UCSD-AML1 (cell line): ENCODE data around the gene PKD1.
"Not testable (repeated sequence)": the region's sequence is repeated elsewhere in the genome, so short reads cannot be mapped to it uniquely, and the experiment has no call there.

ENCODE experiments used
- DNase-seq: peaks from one replicate; lab custom pipeline; 2025; ENCODE audit not compliant: unreplicated experiment; lab: John Stamatoyannopoulos, UW

The PKD1 gene

GRCh38 chr16:2152695-2153506, 17.2 kb upstream of the PKD1 start:
- DNase-seq = peak; percentile 59

DNA sequence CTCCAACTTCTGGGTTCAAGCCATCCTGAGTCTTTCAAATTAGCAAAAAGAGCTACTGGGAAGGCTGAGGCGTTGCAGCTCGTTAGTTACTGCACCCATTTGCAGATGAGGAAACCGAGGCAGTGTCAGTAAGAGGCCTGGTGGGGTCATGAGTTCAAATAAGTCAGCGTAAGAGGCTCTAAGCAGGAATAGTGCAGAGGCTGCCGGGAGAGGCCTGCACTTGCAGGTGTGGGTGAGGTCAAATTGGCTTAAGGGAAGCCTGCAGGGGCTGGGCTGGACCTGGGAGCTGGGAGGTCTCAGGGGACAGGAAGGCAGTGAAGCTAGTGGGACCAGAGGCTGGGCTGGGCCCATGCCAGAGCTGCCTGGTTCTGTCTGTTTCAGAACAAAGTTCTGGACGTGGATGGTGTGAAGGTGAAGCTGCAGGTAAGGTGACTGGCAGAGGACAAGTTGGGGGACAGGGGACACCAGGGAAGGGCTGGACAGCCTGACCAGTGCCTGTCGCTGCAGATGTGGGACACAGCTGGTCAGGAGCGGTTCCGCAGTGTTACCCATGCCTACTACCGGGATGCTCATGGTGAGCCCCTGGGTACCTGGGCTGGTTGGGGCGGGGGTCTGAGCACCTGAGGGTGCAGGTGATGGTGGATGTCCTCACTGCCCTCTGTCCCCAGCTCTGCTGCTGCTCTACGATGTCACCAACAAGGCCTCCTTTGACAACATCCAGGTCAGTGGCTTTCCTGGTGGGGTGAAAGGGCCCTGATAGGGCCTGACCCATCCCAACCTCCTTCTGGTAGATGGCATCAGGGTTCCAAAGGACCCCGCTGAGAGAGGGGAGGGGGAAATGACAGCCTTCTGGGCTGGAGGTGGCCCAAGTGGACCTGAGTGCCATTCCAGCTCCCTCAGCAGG, 15.7 kb upstream of the PKD1 start:
- DNase-seq = no peak

- DNase-seq = no peak
Observed at GRCh38 chr16:2150418-2151187, 14.9 kb upstream of the PKD1 start.

- no peak for DNase-seq
Observed at GRCh38 chr16:2149630-2150417, 14.1 kb upstream of the PKD1 start.

GRCh38 chr16:2148714-2149629, 13.3 kb upstream of the PKD1 start:
- DNase-seq = no peak

GRCh38 chr16:2147981-2148671, 12.4 kb upstream of the PKD1 start, which contains the start of gene RAB26:
TSS of gene RAB26 (plus strand) at chr16:2148625. CDS start at chr16:2148784, 159 bp downstream.
- DNase-seq = peak; percentile 55

DNA sequence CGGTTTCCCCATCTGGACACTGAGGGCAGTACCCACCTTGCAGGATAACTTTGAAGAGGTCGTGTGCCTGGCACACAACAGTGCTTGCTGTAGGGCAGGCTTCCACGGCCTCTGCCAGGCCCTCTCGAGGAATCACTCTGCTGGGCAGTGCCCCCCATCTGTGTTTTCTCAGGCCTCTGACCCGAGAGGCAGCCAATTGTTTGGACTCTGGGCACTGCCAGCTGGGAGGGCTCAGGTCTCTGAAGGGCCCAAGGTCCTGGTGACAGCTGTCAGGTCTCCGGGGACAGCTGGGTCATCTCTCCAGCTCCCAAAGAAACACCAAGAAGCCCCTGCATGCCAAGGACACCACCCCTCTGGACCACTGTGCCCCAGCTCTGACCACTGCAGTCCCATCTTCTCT, 11.7 kb upstream of the PKD1 start:
- no peak for DNase-seq

GRCh38 chr16:2145843-2146242, 10.1 kb upstream of the PKD1 start:
- DNase-seq = no peak

DNA sequence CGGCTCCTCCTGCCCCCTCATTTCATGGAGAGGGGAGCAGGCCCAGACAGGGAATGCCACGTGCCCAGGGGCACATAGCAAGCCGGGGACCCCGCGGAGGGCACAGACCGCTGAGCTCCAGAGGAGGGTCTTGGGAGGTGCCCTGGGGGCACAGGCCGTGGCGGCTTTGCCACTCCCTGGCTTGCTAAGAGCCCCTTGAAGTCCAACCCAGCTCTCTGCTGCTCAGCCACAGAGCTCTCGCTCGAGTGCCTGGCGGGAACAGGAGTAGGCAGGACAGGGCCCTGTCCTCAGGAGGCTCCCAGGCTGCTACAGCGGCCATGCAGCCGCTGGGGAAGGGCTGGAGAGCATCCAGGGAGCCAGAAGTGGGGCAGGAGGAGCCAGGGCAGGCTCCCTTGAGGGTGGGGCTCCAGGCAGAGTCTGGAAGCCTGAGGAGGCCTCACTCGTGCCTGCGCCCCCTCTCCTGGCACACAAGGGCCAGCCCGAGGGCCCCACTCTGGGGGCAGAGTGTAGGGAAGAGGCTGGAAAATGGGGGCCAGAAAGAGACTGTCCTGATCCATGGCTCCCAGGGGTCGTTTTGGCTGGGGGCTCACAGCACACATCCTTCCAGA, 8.3 kb upstream of the PKD1 start:
- no peak for DNase-seq

DNA sequence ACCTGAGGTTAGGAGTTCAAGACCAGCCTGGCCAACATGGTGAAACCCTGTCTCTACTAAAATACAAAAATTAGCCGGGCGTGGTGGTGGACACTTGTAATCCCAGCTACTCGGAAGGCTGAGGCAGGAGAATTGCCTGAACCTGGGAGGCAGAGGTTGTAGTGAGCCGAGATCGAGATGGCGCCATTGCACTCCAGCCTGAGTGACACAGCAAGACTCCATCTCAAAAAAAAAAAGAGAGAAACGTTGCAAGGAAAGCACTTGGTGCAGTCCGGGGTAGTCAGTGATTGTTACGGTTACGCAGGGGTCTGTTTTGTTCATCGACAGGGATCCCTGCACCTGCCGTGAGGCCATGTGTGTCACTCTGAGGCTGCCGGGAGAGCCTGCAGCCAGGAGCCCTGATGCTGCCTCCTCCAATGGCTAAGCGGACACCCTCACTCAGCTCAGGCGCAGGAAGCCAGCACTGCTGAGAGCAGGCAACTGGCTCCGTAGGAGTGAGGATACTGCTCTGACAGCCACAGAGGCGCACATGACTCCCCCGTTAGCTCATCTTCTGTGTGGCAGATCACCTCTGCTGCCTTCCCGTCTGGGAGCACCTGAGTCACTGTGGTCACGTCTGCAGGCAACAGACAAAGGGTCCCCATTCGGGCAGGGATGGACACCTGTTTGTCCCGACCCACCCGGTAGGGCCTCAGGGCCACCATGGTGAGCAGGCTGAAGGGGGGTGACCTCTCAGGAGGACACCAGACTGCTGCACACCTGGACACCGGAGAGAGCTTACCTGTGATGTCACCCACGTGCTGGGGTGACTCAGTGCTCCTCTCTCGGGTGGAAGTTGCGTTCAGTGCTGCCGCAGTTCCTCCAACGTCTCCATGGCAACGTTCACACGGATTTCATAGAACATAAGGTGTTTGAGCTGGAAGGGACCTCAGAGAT, 7.5 kb upstream of the PKD1 start:
- DNase-seq = no peak

- DNase-seq = not testable (repeated sequence)
Observed at GRCh38 chr16:2135071-2135470, 627 bp downstream of the PKD1 start.

DNA sequence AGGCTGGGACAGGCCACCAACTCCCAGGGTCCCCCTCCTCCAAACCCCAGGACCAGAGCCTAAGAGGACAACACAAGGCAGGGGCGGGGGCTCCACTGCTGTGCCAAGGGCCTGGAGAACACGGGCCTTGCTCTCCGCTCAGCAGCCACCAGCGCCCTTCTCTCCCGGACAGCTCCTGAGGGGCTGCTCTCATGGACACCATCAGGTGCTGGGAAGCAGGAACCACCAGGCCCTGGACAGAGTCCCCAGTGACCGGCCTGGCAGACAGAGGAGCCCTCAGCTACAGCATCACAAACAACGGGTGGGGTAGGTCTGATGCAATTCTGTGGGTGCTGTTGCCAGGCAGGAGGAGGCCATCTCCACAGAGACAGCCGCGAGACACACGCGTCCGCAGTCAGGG, 1.9 kb downstream of the PKD1 start:
- not testable (repeated sequence) for DNase-seq

DNA sequence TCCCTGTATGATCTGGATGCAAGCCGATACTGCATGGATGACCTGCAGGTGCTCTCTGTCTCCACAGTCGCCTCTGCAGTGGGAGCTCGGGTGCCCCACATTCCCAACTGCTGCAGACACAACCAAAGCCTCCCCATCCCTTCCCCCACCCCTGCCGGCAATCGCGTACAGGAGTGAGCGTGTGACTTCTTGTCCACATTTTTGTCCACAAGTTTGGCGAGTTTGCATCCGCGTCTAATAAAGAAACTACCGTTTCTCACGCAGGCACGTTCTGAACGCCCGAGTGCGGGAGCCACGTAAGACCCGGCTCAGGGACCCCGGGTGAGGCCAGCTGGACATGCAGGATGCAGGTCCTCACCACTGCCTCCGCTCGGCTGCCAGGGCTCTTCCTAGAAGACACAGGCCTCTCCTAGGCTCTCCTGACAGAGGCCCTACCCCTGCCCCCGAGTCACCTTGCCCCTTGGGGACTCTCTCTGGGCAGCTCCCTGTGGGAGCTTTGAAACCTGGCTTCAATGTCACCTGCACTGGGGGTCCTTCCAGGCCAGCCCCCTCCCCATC, 5.7 kb downstream of the PKD1 start:
- DNase-seq = not testable (repeated sequence)

DNA sequence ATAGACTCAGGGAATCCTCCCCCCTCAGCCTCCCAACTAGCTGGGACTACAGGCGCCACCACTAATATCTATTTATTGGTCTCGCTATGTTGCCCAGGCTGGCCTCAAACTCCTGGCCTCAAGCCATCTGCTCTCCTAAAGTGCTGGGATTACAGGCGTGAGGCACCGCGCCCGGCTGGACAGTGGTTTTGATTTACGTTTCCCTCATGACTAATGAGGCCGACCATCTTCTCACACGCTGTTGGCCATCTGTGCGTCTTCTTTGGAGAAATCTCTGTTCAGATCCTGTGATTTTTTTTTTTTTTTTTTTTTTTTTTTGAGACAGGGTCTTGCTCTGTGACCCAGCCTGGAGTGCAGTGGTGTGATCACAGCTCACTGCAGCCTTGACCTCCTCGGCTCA, 6.4 kb downstream of the PKD1 start:
- not testable (repeated sequence) for DNase-seq

DNA sequence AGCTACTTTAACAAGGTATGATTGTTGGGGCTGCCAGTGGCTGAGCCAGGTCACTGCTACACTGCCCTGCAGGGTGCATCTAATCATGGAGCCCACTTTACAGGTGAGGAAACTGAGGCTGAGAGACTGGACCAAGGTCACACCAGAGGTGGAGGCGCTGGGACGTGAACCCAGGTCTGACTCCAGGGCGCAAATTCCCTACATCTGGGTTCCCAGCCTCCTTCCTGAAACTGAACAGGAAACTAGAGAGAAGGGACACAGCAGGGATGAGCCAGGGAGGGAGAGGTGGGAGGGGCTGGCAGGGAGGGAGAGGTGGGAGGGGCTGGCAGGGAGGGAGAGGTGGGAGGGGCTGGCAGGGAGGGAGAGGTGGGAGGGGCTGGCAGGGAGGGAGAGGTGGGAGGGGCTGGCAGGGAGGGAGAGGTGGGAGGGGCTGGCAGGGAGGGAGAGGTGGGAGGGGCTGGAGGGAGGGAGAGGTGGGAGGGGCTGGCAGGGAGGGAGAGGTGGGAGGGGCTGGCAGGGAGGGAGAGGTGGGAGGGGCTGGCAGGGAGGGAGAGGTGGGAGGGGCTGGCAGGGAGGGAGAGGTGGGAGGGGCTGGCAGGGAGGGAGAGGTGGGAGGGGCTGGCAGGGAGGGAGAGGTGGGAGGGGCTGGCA, 7.9 kb downstream of the PKD1 start:
- DNase-seq = not testable (repeated sequence)

DNA sequence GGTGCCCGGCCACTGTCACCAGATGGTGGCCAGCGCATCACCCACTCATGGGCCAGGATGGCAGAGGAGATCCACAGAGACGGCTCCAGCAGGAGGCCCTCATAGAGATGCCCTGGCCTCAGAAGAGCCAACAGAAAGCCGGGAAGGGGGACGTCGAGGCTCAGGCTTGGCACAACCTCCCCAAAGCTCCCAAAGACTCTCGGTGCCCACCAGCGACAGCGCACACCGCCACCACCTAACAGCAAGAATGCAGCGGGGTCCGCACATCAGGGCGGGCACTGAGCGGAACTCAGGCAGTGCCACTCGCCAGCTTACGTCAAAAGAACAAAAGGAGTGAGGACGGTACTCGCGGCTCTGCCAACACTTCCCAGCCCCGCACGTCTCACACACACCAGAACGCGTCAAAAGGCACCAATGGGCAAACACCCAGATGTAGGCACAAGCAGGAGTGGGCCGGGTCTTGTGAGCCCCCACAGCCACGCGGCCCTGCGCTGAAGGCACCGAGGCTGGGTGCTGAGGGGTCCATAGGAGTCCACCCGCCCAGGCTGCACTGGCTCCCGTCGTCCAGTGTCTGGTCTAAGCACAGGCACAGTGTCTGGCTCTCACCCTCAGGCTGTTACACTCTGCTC, 8.7 kb downstream of the PKD1 start:
- DNase-seq = not testable (repeated sequence)
